ENCODE measurements around the gene PALM2AKAP2. TPM values are rescaled to one million over a fixed set of nuclear protein-coding genes. Genes with fewer than 3 reads are reported as not detected.

PALM2AKAP2 gene
- total and polyA plus RNA-seq, 2 donors from 2014 or later: 0.26 to 10.6 TPM

DNA sequence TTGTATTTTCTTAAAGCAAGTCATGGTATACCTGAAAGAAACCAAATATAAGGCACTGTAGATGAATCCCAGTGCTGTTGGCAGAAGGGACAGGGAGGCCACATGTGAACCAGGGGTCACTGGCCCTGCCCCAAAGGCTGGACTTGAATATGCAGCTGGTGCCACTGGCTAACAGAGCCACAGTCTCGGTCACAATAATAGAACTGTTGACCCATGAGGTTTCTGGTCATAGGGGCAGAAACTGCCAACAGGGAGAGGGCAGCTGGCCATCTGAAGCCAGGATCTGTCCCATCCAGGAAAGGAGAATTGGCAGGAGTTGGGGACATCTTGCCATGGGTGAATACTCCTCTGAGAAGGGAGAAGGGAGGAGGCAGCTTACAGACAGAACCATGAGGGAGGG lies 31.9 kb downstream of the PALM2AKAP2 start:
- H3K4me1 ChIP-seq (ENCODE audit: control insufficient read depth in 2 of 3, insufficient read depth in 2 of 3, low read depth in 1 of 3, low read length in 3 of 3): peaks cover 0 to 17% (median 9%) of the 10 kb centered on the region in 3 donors
- TF ChIP-seq, protein P1, sequence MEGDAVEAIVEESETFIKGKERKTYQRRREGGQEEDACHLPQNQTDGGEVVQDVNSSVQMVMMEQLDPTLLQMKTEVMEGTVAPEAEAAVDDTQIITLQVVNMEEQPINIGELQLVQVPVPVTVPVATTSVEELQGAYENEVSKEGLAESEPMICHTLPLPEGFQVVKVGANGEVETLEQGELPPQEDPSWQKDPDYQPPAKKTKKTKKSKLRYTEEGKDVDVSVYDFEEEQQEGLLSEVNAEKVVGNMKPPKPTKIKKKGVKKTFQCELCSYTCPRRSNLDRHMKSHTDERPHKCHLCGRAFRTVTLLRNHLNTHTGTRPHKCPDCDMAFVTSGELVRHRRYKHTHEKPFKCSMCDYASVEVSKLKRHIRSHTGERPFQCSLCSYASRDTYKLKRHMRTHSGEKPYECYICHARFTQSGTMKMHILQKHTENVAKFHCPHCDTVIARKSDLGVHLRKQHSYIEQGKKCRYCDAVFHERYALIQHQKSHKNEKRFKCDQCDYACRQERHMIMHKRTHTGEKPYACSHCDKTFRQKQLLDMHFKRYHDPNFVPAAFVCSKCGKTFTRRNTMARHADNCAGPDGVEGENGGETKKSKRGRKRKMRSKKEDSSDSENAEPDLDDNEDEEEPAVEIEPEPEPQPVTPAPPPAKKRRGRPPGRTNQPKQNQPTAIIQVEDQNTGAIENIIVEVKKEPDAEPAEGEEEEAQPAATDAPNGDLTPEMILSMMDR (IDR thresholded peaks at IDR 0.05; ENCODE audit: borderline replicate concordance, extremely low read depth, insufficient read depth): no peak
- no peak overlapping the region for H3K4me3 ChIP-seq (ENCODE audit: low read length in 3 of 3)
- DNase-seq: no peak
- no peaks in the 10 kb centered on the region for H3K27me3 ChIP-seq (ENCODE audit: control insufficient read depth, insufficient read depth, low read length)
- no peak for FAIRE-seq
- no peak overlapping the region for H3K9ac ChIP-seq (ENCODE audit: low read length in 3 of 3)
- intact Hi-C loops (cut with DNase I): no loop called here
- H3K27ac ChIP-seq (ENCODE audit: low read depth in 2 of 2, low read length in 2 of 2): no peak overlapping the region
- no peaks in the 10 kb centered on the region for H3K36me3 ChIP-seq (ENCODE audit: control insufficient read depth in 2 of 3, insufficient read depth in 3 of 3, low read length in 3 of 3)
- H3K9me3 ChIP-seq (ENCODE audit: control insufficient read depth in 2 of 3, insufficient read depth in 1 of 3, low read length in 3 of 3): no peaks in the 10 kb centered on the region

DNA sequence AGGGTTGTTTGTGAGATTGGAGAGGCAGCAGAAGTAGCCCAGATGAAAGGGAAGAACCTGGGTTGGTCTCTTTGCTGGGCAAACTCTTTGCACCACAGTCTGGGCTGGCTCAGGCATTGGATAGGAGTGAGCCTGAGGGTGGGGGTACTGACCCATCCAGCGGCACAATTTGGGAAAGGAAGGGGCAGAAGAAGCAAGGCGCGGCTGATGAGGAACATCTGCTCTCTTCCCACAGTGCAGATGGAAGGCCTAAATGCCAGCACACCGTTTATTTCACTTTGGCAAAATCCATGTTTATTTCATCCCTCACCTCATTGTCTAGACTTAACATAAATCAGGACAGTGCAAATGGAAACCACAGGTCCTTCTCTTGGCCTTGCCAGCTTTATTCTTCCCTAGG lies 32.3 kb downstream of the PALM2AKAP2 start:
- H3K27ac ChIP-seq (ENCODE audit: low read depth in 2 of 2, low read length in 2 of 2): no peak overlapping the region
- no peaks in the 10 kb centered on the region for H3K9me3 ChIP-seq (ENCODE audit: control insufficient read depth in 2 of 3, insufficient read depth in 1 of 3, low read length in 3 of 3)
- FAIRE-seq (no peak), DNase-seq (no peak)
- peaks cover 0 to 17% (median 9%) of the 10 kb centered on the region in 3 donors for H3K4me1 ChIP-seq (ENCODE audit: control insufficient read depth in 2 of 3, insufficient read depth in 2 of 3, low read depth in 1 of 3, low read length in 3 of 3)
- H3K36me3 ChIP-seq (ENCODE audit: control insufficient read depth in 2 of 3, insufficient read depth in 3 of 3, low read length in 3 of 3): no peaks in the 10 kb centered on the region
- no peak overlapping the region for H3K9ac ChIP-seq (ENCODE audit: low read length in 3 of 3)
- H3K27me3 ChIP-seq (ENCODE audit: control insufficient read depth, insufficient read depth, low read length): no peaks in the 10 kb centered on the region
- intact Hi-C loops (cut with DNase I): no loop called here
- TF ChIP-seq, protein P1 (IDR thresholded peaks at IDR 0.05; ENCODE audit: borderline replicate concordance, extremely low read depth, insufficient read depth): no peak
- H3K4me3 ChIP-seq (ENCODE audit: low read length in 3 of 3): no peak overlapping the region

DNA sequence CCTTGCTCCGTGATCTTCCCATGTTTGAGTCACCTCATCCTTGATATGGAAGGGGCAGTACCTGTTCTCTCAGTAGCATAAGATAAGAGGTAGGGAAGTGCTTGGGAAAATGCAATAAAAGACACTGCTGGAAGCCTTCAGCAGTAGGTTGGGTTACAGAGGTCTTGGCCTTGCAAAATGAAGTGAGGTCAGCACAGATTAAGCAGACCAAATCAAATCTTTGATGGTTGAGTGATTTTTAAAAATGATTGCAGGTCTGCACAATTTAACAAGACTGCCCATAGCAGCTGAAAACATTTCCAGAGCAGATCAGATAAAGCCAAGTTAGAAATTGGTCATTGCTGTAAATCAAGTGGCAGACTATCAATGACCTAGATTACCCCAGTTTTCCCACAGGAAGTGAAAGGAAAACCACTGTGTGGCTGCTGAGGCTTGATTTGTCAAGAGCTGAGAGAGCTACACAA lies 32.9 kb downstream of the PALM2AKAP2 start:
- intact Hi-C loops (cut with DNase I): no loop called here
- FAIRE-seq: no peak
- Histone ChIP-seq H3K27ac (ENCODE audit: low read depth in 2 of 2, low read length in 2 of 2) (no peak overlapping the region), H3K36me3 (ENCODE audit: control insufficient read depth in 2 of 3, insufficient read depth in 3 of 3, low read length in 3 of 3) (no peaks in the 10 kb centered on the region), H3K27me3 (ENCODE audit: control insufficient read depth, insufficient read depth, low read length) (no peaks in the 10 kb centered on the region), H3K4me1 (ENCODE audit: control insufficient read depth in 2 of 3, insufficient read depth in 2 of 3, low read depth in 1 of 3, low read length in 3 of 3) (peaks cover 0 to 17% (median 9%) of the 10 kb centered on the region in 3 donors), H3K4me3 (ENCODE audit: low read length in 3 of 3) (no peak overlapping the region), H3K9me3 (ENCODE audit: control insufficient read depth in 2 of 3, insufficient read depth in 1 of 3, low read length in 3 of 3) (no peaks in the 10 kb centered on the region), H3K9ac (ENCODE audit: low read length in 3 of 3) (no peak overlapping the region)
- DNase-seq: no peak
- TF ChIP-seq, protein P1 (IDR thresholded peaks at IDR 0.05; ENCODE audit: borderline replicate concordance, extremely low read depth, insufficient read depth): no peak

DNA sequence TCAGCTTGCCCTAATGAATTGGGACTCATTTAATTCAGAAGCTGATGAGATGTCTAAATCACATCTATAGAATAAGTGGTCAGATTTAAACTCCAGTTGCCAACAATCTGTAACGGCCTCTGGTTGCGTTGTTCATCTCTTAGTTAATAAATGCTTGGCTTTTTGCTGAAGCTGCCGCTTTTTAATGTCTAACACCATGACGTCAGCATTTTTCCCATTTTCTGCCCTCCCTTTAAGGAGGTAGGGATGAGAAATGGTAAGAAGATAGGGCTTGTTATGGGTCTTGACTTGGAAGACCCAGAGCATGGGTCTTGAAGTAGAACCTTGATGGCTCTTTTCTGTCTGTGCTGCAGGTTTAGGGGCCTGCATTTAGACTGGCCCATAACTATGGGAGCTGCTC lies 33.3 kb downstream of the PALM2AKAP2 start:
- intact Hi-C loops (cut with DNase I): no loop called here
- Histone ChIP-seq H3K9me3 (ENCODE audit: control insufficient read depth in 2 of 3, insufficient read depth in 1 of 3, low read length in 3 of 3) (no peaks in the 10 kb centered on the region), H3K36me3 (ENCODE audit: control insufficient read depth in 2 of 3, insufficient read depth in 3 of 3, low read length in 3 of 3) (no peaks in the 10 kb centered on the region), H3K27ac (ENCODE audit: low read depth in 2 of 2, low read length in 2 of 2) (no peak overlapping the region), H3K4me3 (ENCODE audit: low read length in 3 of 3) (no peak overlapping the region), H3K9ac (ENCODE audit: low read length in 3 of 3) (no peak overlapping the region), H3K4me1 (ENCODE audit: control insufficient read depth in 2 of 3, insufficient read depth in 2 of 3, low read depth in 1 of 3, low read length in 3 of 3) (peaks cover 3 to 17% (median 9%) of the 10 kb centered on the region in 3 donors), H3K27me3 (ENCODE audit: control insufficient read depth, insufficient read depth, low read length) (no peaks in the 10 kb centered on the region)
- DNase-seq (no peak), FAIRE-seq (no peak)
- TF ChIP-seq, protein P1 (IDR thresholded peaks at IDR 0.05; ENCODE audit: borderline replicate concordance, extremely low read depth, insufficient read depth): no peak

Measured in kidney (tissue), 14 donors.